MCF 10A (cell line): ENCODE data around the gene PIK3C2G. TPM values are rescaled to one million over a fixed set of nuclear protein-coding genes. Genes with fewer than 3 reads are reported as not detected.

Source experiments
- BruUV-seq: library from RNA; stranded (reverse); fragments of 400-500 nt; replicated peaks from 2 replicates; lab custom pipeline; 2021; lab: Mats Ljungman, UMichigan
- CTCF ChIA-PET: fragments of 300-600 bp; sonication (Branson Sonifier 250); formaldehyde crosslinking; extraction: SDS; loops from one replicate; lab custom pipeline; 2021; ENCODE audit warnings: antibody characterized with exemption, inconsistent platforms; lab: Yijun Ruan, JAX
- POLR2A ChIA-PET: fragments of 300-600, 350-650 bp; sonication (Branson Sonifier 250); formaldehyde crosslinking; extraction: SDS; loops from one replicate; lab custom pipeline; 2020; ENCODE audit warnings: antibody characterized with exemption, inconsistent platforms; lab: Yijun Ruan, JAX
- DNase-seq: peaks from one replicate; pipeline ENCODE4 v3.0.0-alpha.2; 2018; ENCODE audit not compliant: unreplicated experiment
- H3K27ac Mint-ChIP-seq: one replicate; pipeline ENCODE4 v1.8.0; 2022; ENCODE audit warnings: mild to moderate bottlenecking, low read depth, mixed read lengths; ENCODE audit not compliant: unreplicated experiment
- H3K27me3 Mint-ChIP-seq: one replicate; pipeline ENCODE4 v1.8.0; 2022; ENCODE audit warnings: mixed read lengths; ENCODE audit not compliant: insufficient read depth, unreplicated experiment
- H3K36me3 Mint-ChIP-seq: one replicate; pipeline ENCODE4 v1.8.0; 2022; ENCODE audit warnings: mild to moderate bottlenecking, moderate library complexity, mixed read lengths; ENCODE audit not compliant: insufficient read depth, unreplicated experiment
- H3K4me1 Mint-ChIP-seq: one replicate; pipeline ENCODE4 v1.8.0; 2022; ENCODE audit warnings: mixed read lengths; ENCODE audit not compliant: insufficient read depth, unreplicated experiment
- H3K4me3 Mint-ChIP-seq: one replicate; pipeline ENCODE4 v1.8.0; 2022; ENCODE audit warnings: mild to moderate bottlenecking, moderate library complexity, mixed read lengths; ENCODE audit not compliant: unreplicated experiment
- H3K9me3 Mint-ChIP-seq: one replicate; pipeline ENCODE4 v1.8.0; 2022; ENCODE audit warnings: mixed read lengths; ENCODE audit not compliant: unreplicated experiment
- CTCF ChIP-seq: fragments of 200-600 bp; IDR thresholded peaks from one replicate; pipeline ENCODE4 v1.8.0; 2022; ENCODE audit warnings: antibody characterized with exemption, mild to moderate bottlenecking; ENCODE audit not compliant: unreplicated experiment
- intact Hi-C: fragments of 100-400 bp; cut with micrococcal nuclease; formaldehyde crosslinking; loops from 2 replicates; pipeline ENCODE4 v1.14.1; 2022
- total RNA-seq: library from RNA; stranded (reverse); gene quantifications from 2 replicates; pipeline ENCODE4 v1.2.3, GENCODE V29; 2022

PIK3C2G gene
- total RNA-seq, 1 experiment from 2014 or later = 10.6 TPM

GRCh38 chr12:18580291-18580690 lies 319.0 kb downstream of the PIK3C2G start:
- no peak for TF ChIP-seq CTCF
- BruUV-seq = no TSS peak
- H3K27ac Mint-ChIP-seq = no peak overlapping the region
- intact Hi-C loops = no loop called here
- ChIA-PET CTCF (no interaction called here), POLR2A (no interaction called here)
- no peak overlapping the region for H3K4me3 Mint-ChIP-seq
- no peaks in the 10 kb centered on the region for H3K4me1 Mint-ChIP-seq
- no peaks in the 10 kb centered on the region for H3K27me3 Mint-ChIP-seq
- H3K36me3 Mint-ChIP-seq = no peaks in the 10 kb centered on the region
- peaks cover 5% of the 10 kb centered on the region for H3K9me3 Mint-ChIP-seq
- no peak for DNase-seq

DNA sequence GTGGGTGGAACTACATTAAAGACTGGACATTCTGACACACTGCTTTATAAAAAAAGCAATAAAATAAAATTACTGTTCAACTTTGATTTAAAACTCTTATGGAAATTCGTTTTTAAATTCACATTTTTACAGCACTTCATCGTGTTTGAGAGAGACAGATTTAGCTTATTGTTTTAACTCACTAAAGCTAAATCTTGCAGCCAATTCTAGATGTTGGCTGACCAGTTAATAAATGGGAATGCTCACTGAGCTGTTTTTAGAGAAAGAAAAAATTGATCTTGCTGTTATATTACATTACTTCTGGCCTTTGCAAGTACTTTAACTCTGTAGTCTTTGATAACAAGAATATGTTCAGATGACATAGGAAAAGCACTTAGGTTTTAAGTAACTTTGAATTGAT lies 319.4 kb downstream of the PIK3C2G start:
- no TSS peak for BruUV-seq
- intact Hi-C loops = no loop called here
- POLR2A ChIA-PET = no interaction called here
- Mint-ChIP-seq H3K27me3 (no peaks in the 10 kb centered on the region), H3K27ac (no peak overlapping the region), H3K4me1 (no peaks in the 10 kb centered on the region), H3K36me3 (no peaks in the 10 kb centered on the region), H3K4me3 (no peak overlapping the region), H3K9me3 (peaks cover 7% of the 10 kb centered on the region)
- CTCF ChIA-PET = no interaction called here
- TF ChIP-seq CTCF = no peak
- DNase-seq = no peak

GRCh38 chr12:18581232-18581962 lies 320.1 kb downstream of the PIK3C2G start:
- no peaks in the 10 kb centered on the region for H3K36me3 Mint-ChIP-seq
- no peaks in the 10 kb centered on the region for H3K27me3 Mint-ChIP-seq
- no peaks in the 10 kb centered on the region for H3K4me1 Mint-ChIP-seq
- H3K9me3 Mint-ChIP-seq = peaks cover 14% of the 10 kb centered on the region
- no peak overlapping the region for H3K27ac Mint-ChIP-seq
- POLR2A ChIA-PET = interaction anchor here (0.8 kb wide), 1 partner anchor 33 kb away, joined by 3 read pairs; no protein-coding TSS in a partner anchor
- intact Hi-C loops = no loop called here
- H3K4me3 Mint-ChIP-seq = no peak overlapping the region
- no peak for DNase-seq
- no TSS peak for BruUV-seq
- no peak for TF ChIP-seq CTCF
- CTCF ChIA-PET = interaction anchor here (0.6 kb wide), 1 partner anchor 1579 kb away, joined by 3 read pairs; no protein-coding TSS in a partner anchor

- peaks cover 16% of the 10 kb centered on the region for H3K9me3 Mint-ChIP-seq
- CTCF ChIA-PET = no interaction called here
- no peaks in the 10 kb centered on the region for H3K27me3 Mint-ChIP-seq
- H3K4me3 Mint-ChIP-seq = no peak overlapping the region
- no peaks in the 10 kb centered on the region for H3K4me1 Mint-ChIP-seq
- POLR2A ChIA-PET = interaction anchor here (0.6 kb wide), 1 partner anchor 84 kb away, joined by 3 read pairs; no protein-coding TSS in a partner anchor
- no peak for DNase-seq
- intact Hi-C loops = no loop called here
- H3K36me3 Mint-ChIP-seq = no peaks in the 10 kb centered on the region
- H3K27ac Mint-ChIP-seq = no peak overlapping the region
- no peak for TF ChIP-seq CTCF
- no TSS peak for BruUV-seq
Observed at GRCh38 chr12:18583655-18584054, 322.3 kb downstream of the PIK3C2G start.
